NT2/D1 (cell line): ENCODE data around the gene TTLL11.
A peak's percentile ranks its signal among the peaks of the same experiment; 100 is the strongest.

Experiments
- DNase-seq: peaks from one replicate; pipeline ENCODE4 v3.0.0-alpha.2; 2011; ENCODE audit warnings: low read depth, low spot score
- H3K27me3 ChIP-seq: 2 replicates; pipeline ENCODE4 v1.6.0; 2011; ENCODE audit warnings: mild to moderate bottlenecking; ENCODE audit not compliant: insufficient read length, insufficient read depth
- H3K36me3 ChIP-seq: 2 replicates; pipeline ENCODE4 v1.6.1; 2011; ENCODE audit warnings: mild to moderate bottlenecking, low read length, mixed read lengths; ENCODE audit not compliant: insufficient read depth, insufficient read length
- H3K4me1 ChIP-seq: 2 replicates; pipeline ENCODE4 v1.5.1; 2011; ENCODE audit not compliant: insufficient read depth, insufficient read length
- H3K4me3 ChIP-seq: 2 replicates; pipeline ENCODE4 v1.5.1; 2011; ENCODE audit warnings: low read depth; ENCODE audit not compliant: insufficient read length
- H3K9ac ChIP-seq: 2 replicates; pipeline ENCODE4 v1.6.0; 2011; ENCODE audit warnings: low read depth; ENCODE audit not compliant: insufficient read length
- H3K9me3 ChIP-seq: 2 replicates; pipeline ENCODE4 v1.5.1; 2011; ENCODE audit warnings: mild to moderate bottlenecking, low read length; ENCODE audit not compliant: insufficient read depth
- SUZ12 ChIP-seq: IDR thresholded peaks from 2 replicates; pipeline ENCODE4 v1.6.1; 2011; ENCODE audit not compliant: insufficient read length, insufficient read depth; ENCODE audit errors: extremely low read depth
- YY1 ChIP-seq: IDR thresholded peaks from 2 replicates; pipeline ENCODE4 v1.6.1; 2011; ENCODE audit not compliant: insufficient read length, insufficient read depth
- ZNF274 ChIP-seq: IDR thresholded peaks from 2 replicates; pipeline ENCODE4 v1.6.1; 2011; ENCODE audit warnings: mild to moderate bottlenecking, low read depth, low read length

The TTLL11 gene

DNA sequence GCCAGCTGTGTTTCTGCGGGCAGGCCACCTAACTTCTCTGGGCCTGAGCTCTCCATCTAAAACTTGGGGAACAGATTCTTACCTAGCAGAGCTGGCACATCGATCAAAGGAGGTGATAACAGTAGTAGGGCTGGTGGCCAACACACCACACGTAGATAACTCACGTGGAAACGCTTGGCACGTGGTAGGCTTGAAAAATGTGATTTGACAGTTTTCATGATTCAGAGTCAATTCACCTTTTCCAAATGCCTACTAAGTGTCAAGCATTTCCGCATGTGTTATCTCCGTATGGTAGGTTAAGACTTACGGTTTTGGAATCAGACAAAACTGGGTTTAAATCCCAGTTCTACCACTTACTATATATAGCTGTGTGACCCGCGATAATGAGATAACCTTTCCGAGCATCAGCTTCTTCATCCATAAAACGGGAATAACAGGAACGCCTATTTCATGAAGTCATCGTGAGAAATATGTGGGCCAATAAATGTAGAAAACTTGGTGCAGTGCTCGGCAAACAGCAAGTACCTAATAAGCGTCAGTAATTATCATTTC lies 41.0 kb upstream of the TTLL11 start:
- H3K9me3 ChIP-seq, result no peaks in the 10 kb centered on the region
- TF ChIP-seq YY1, result no peak
- TF ChIP-seq ZNF274, result no peak
- TF ChIP-seq SUZ12, result no peak
- H3K36me3 ChIP-seq, result no peaks in the 10 kb centered on the region
- H3K4me1 ChIP-seq, result peaks cover 30% of the 10 kb centered on the region
- no peak overlapping the region for H3K4me3 ChIP-seq
- DNase-seq, result no peak
- peaks cover 53% of the 10 kb centered on the region for H3K27me3 ChIP-seq
- H3K9ac ChIP-seq, result no peak overlapping the region

DNA sequence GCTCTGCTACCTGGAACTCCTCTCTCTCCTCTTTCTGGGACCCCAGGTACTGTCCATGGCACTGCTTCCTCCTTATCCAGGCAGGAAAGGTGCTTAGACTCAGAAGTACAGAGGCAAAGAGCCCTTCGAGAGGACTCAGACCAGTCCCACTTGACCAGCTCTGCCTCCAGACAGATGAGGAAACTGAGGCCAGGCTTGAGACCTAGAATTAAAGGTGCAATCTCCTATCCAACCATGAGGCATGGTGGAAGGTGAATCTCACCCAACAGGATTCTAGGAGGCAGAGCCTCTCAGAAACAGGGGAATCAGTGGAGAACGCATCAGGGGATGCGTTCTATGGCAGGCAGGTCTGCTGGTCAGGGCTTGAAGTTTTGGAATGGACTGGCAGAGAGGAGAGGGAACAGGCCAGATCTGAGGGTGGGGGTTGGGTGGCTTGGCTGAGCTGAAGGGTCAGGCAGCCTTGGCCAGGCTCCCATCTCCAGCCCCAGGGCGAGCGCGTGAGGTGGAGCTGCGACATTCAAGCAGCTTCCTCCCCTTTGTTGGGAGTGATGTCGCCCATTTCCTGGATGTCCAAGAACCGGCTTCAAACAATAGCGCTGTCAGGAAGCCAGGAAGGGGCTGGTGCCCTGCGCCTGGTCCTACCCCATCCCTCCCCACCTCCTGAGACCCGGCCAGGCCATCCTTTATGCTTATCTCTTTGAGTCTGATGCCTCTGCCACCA lies 40.3 kb upstream of the TTLL11 start:
- no peak for DNase-seq

DNA sequence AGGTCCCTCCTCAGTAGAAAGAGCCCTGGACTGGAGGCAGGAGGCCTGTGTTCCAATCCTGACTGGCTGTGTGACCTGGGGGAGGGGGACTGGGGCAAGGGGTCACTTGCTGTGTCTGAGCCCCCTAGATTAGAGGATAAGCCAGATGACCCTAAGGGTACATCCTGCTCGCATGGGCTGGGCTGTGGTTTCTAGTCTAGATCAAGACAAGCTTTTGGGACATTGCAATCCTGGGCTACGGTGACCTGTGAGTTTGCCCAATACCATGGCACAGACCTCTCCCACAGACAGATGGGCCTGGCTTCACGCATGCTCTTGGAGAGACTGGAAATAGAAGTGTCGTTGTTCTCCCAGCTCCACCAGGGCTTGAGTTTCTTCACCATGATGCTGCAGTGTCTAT lies 39.4 kb upstream of the TTLL11 start:
- peaks cover 31% of the 10 kb centered on the region for H3K4me1 ChIP-seq
- no peak for DNase-seq
- H3K9me3 ChIP-seq, result no peaks in the 10 kb centered on the region
- H3K4me3 ChIP-seq, result no peak overlapping the region
- TF ChIP-seq SUZ12 (no peak), ZNF274 (no peak), YY1 (no peak)
- H3K9ac ChIP-seq, result no peak overlapping the region
- H3K36me3 ChIP-seq, result no peaks in the 10 kb centered on the region
- H3K27me3 ChIP-seq, result peaks cover 54% of the 10 kb centered on the region

More for the DNA sequence above, 40.3 kb upstream of the TTLL11 start:
- Histone ChIP-seq H3K9me3 (no peaks in the 10 kb centered on the region), H3K9ac (no peak overlapping the region), H3K36me3 (no peaks in the 10 kb centered on the region), H3K4me1 (peaks cover 28% of the 10 kb centered on the region), H3K27me3 (peaks cover 53% of the 10 kb centered on the region), H3K4me3 (no peak overlapping the region)
- TF ChIP-seq YY1, result no peak
- no peak for TF ChIP-seq ZNF274
- no peak for TF ChIP-seq SUZ12

DNA sequence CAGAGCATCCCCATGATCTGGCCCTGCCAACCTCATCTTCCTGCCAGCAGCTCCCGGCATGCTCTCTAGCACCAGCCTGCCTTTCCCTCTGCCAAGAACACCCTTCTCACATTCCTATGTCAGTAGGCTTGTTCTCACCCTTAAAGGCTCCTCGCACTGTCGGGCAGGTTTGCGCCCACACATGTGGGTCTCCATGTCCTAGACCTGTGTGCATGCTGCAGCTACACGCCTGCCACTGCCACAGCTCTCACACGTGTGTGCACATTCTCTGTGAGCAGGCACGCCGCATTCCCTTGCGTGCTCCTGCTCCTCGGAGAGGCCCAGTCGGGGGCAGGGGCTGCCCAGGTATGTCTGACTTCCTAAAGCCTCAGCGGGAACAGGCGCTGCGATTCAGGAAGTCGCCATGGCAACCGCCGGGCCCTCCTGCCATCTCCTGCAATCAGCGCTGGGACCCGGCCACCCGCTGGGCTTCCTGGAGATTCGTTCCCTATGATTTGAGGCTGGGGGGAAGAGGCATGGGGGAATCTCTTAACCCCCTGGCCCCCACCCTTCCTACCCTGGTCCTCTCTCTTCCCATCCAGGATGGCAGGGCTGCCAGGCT lies 38.4 kb upstream of the TTLL11 start:
- no peak for TF ChIP-seq ZNF274
- TF ChIP-seq YY1, result no peak
- no peak for TF ChIP-seq SUZ12
- Histone ChIP-seq H3K4me1 (peaks cover 34% of the 10 kb centered on the region), H3K36me3 (no peaks in the 10 kb centered on the region), H3K9ac (peak overlapping the region; percentile 29), H3K27me3 (peaks cover 65% of the 10 kb centered on the region), H3K9me3 (no peaks in the 10 kb centered on the region), H3K4me3 (no peak overlapping the region)
- no peak for DNase-seq

DNA sequence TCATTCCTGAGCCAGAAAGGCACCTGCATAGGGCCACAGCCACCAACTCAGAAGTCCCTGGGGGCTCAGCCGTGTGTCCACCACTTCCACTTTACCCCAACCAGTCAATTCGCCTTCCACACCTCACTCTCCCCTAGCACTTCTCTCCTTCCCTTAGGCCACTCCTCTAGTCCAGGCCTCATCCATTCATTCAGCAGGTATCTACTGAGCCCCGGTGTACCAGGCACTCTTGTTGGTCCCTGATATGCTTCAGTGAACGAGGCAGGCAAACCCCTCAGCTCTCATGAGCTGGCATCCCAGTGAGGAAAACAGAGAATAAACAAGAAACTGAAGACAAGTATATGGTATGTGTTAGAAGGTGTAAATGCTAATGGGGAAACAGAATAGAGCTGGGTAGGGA lies 37.7 kb upstream of the TTLL11 start:
- DNase-seq, result no peak
- TF ChIP-seq ZNF274, result no peak
- no peak for TF ChIP-seq YY1
- TF ChIP-seq SUZ12, result no peak
- peaks cover 69% of the 10 kb centered on the region for H3K27me3 ChIP-seq
- H3K9ac ChIP-seq, result peak overlapping the region; percentile 29
- no peaks in the 10 kb centered on the region for H3K36me3 ChIP-seq
- no peak overlapping the region for H3K4me3 ChIP-seq
- H3K4me1 ChIP-seq, result peaks cover 40% of the 10 kb centered on the region
- no peaks in the 10 kb centered on the region for H3K9me3 ChIP-seq

DNA sequence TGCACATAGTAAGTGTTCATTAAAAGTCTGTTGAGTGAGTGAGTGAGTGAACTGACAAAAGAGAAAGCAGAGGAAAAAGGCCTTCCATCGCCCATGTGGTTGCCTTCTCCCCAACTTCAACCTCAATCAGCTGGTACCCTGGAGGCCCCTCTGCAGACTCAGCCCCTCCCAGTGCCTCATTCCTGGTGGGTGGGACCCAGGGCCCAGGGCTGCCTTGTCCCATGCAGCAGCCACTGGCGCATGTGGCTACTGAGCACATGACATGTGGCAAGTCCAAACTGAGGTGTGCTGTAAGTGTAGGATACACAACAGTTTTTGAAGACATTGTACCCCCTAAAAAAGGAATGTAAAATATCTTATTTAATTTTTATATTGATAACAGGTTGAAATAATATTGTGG lies 36.9 kb upstream of the TTLL11 start:
- Histone ChIP-seq H3K27me3 (peaks cover 76% of the 10 kb centered on the region), H3K4me1 (peaks cover 42% of the 10 kb centered on the region), H3K9me3 (no peaks in the 10 kb centered on the region), H3K9ac (no peak overlapping the region), H3K36me3 (no peaks in the 10 kb centered on the region), H3K4me3 (no peak overlapping the region)
- no peak for DNase-seq
- TF ChIP-seq SUZ12 (no peak), YY1 (no peak), ZNF274 (no peak)

DNA sequence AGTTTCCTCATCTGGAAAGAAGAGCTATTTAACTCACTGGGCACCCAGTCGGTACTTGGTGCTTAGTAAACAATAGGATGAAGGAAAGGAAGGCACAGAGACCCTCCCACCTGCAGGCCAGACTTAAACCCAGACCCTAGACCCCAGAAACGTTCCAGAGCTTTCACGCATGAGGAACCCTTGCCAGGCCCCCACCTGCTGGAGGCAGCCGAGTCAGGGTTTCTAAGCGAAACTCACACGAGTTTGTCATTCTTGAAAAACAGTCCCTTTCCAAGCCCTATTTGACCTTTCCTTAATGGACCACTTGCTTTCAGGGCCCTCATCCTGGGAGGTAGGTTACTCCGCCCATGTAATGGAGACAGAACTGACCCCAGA lies 35.8 kb upstream of the TTLL11 start:
- no peak overlapping the region for H3K9ac ChIP-seq
- H3K4me1 ChIP-seq, result peaks cover 42% of the 10 kb centered on the region
- no peak for DNase-seq
- TF ChIP-seq YY1 (no peak), SUZ12 (no peak), ZNF274 (no peak)
- no peaks in the 10 kb centered on the region for H3K36me3 ChIP-seq
- no peak overlapping the region for H3K4me3 ChIP-seq
- peaks cover 70% of the 10 kb centered on the region for H3K27me3 ChIP-seq
- H3K9me3 ChIP-seq, result no peaks in the 10 kb centered on the region
